NOMO-1 treated with dmso at 0.1 percent for 144 hours (cell line): ENCODE data around the gene PRDM16.
"Not testable (repeated sequence)": the region's sequence is repeated elsewhere in the genome, so short reads cannot be mapped to it uniquely, and the experiment has no call there.

Experiments used
- DNase-seq: peaks from one replicate; lab custom pipeline; 2025; ENCODE audit not compliant: unreplicated experiment; lab: John Stamatoyannopoulos, UW

Gene PRDM16

GRCh38 chr1:3272321-3273045, 203.5 kb downstream of the PRDM16 start:
- no peak for DNase-seq

- DNase-seq = no peak
Measured at GRCh38 chr1:3273447-3273846, 204.4 kb downstream of the PRDM16 start.

GRCh38 chr1:3274972-3275371, 206.0 kb downstream of the PRDM16 start:
- no peak for DNase-seq

GRCh38 chr1:3275471-3276340, 206.7 kb downstream of the PRDM16 start:
- no peak for DNase-seq

GRCh38 chr1:3276341-3276800, 207.4 kb downstream of the PRDM16 start:
- DNase-seq = no peak

- no peak for DNase-seq
Measured at GRCh38 chr1:3277011-3277471, 208.0 kb downstream of the PRDM16 start.

GRCh38 chr1:3277623-3278022, 208.6 kb downstream of the PRDM16 start:
- DNase-seq = no peak

- no peak for DNase-seq
Measured at GRCh38 chr1:3278416-3279181, 209.6 kb downstream of the PRDM16 start.

GRCh38 chr1:3279182-3279470, 210.1 kb downstream of the PRDM16 start:
- DNase-seq = no peak

- no peak for DNase-seq
Measured at GRCh38 chr1:3281735-3282134, 212.7 kb downstream of the PRDM16 start.

GRCh38 chr1:3282186-3282585, 213.2 kb downstream of the PRDM16 start:
- no peak for DNase-seq

GRCh38 chr1:3282656-3283430, 213.8 kb downstream of the PRDM16 start:
- DNase-seq = no peak

- no peak for DNase-seq
Measured at GRCh38 chr1:3283849-3284248, 214.8 kb downstream of the PRDM16 start.

- no peak for DNase-seq
Measured at GRCh38 chr1:3284691-3285090, 215.7 kb downstream of the PRDM16 start.

- DNase-seq = no peak
Measured at GRCh38 chr1:3285106-3285740, 216.2 kb downstream of the PRDM16 start.

GRCh38 chr1:3287095-3287494, 218.1 kb downstream of the PRDM16 start:
- not testable (repeated sequence) for DNase-seq

GRCh38 chr1:3287656-3288160, 218.7 kb downstream of the PRDM16 start:
- no peak for DNase-seq

- no peak for DNase-seq
Measured at GRCh38 chr1:3289502-3289901, 220.5 kb downstream of the PRDM16 start.

GRCh38 chr1:3290438-3290837, 221.4 kb downstream of the PRDM16 start:
- DNase-seq = no peak

- DNase-seq = no peak
Measured at GRCh38 chr1:3290915-3291314, 221.9 kb downstream of the PRDM16 start.
